ENCODE measurements around the gene METTL16.

METTL16 gene

GRCh38 chr17:2457913-2458312, 53.8 kb downstream of the METTL16 start:
- H3K4me3 Mint-ChIP-seq, result no peak overlapping the region
- no peak for DNase-seq
- peaks cover 54% of the 10 kb centered on the region for H3K36me3 Mint-ChIP-seq (ENCODE audit: low read depth)
- peak overlapping the region; percentile 77 for H3K27ac Mint-ChIP-seq
- TF ChIP-seq, protein P1, sequence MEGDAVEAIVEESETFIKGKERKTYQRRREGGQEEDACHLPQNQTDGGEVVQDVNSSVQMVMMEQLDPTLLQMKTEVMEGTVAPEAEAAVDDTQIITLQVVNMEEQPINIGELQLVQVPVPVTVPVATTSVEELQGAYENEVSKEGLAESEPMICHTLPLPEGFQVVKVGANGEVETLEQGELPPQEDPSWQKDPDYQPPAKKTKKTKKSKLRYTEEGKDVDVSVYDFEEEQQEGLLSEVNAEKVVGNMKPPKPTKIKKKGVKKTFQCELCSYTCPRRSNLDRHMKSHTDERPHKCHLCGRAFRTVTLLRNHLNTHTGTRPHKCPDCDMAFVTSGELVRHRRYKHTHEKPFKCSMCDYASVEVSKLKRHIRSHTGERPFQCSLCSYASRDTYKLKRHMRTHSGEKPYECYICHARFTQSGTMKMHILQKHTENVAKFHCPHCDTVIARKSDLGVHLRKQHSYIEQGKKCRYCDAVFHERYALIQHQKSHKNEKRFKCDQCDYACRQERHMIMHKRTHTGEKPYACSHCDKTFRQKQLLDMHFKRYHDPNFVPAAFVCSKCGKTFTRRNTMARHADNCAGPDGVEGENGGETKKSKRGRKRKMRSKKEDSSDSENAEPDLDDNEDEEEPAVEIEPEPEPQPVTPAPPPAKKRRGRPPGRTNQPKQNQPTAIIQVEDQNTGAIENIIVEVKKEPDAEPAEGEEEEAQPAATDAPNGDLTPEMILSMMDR (IDR thresholded peaks at IDR 0.05), result no peak
- H3K27me3 Mint-ChIP-seq (ENCODE audit: low read depth, poor library complexity), result no peaks in the 10 kb centered on the region
- H3K4me1 Mint-ChIP-seq, result no peaks in the 10 kb centered on the region
- no peaks in the 10 kb centered on the region for H3K9me3 Mint-ChIP-seq

GRCh38 chr17:2456475-2456874, 55.2 kb downstream of the METTL16 start:
- Mint-ChIP-seq H3K9me3 (no peaks in the 10 kb centered on the region), H3K36me3 (ENCODE audit: low read depth) (peaks cover 49% of the 10 kb centered on the region), H3K27ac (no peak overlapping the region), H3K4me1 (no peaks in the 10 kb centered on the region), H3K4me3 (no peak overlapping the region), H3K27me3 (ENCODE audit: low read depth, poor library complexity) (no peaks in the 10 kb centered on the region)
- TF ChIP-seq, protein P1 (IDR thresholded peaks at IDR 0.05), result no peak
- no peak for DNase-seq

GRCh38 chr17:2455956-2456355, 55.7 kb downstream of the METTL16 start:
- Mint-ChIP-seq H3K36me3 (ENCODE audit: low read depth) (peaks cover 46% of the 10 kb centered on the region), H3K9me3 (no peaks in the 10 kb centered on the region), H3K27ac (no peak overlapping the region), H3K4me3 (no peak overlapping the region), H3K27me3 (ENCODE audit: low read depth, poor library complexity) (no peaks in the 10 kb centered on the region), H3K4me1 (no peaks in the 10 kb centered on the region)
- DNase-seq, result no peak
- TF ChIP-seq, protein P1 (IDR thresholded peaks at IDR 0.05), result no peak

- no peak for DNase-seq
- peaks cover 11% of the 10 kb centered on the region for H3K9me3 Mint-ChIP-seq
- no peak overlapping the region for H3K4me3 Mint-ChIP-seq
- peaks cover 56% of the 10 kb centered on the region for H3K36me3 Mint-ChIP-seq (ENCODE audit: low read depth)
- no peak overlapping the region for H3K27ac Mint-ChIP-seq
- H3K27me3 Mint-ChIP-seq (ENCODE audit: low read depth, poor library complexity), result no peaks in the 10 kb centered on the region
- TF ChIP-seq, protein P1 (IDR thresholded peaks at IDR 0.05), result no peak
- H3K4me1 Mint-ChIP-seq, result no peaks in the 10 kb centered on the region
Measured at GRCh38 chr17:2453866-2454265, 57.8 kb downstream of the METTL16 start.

DNA sequence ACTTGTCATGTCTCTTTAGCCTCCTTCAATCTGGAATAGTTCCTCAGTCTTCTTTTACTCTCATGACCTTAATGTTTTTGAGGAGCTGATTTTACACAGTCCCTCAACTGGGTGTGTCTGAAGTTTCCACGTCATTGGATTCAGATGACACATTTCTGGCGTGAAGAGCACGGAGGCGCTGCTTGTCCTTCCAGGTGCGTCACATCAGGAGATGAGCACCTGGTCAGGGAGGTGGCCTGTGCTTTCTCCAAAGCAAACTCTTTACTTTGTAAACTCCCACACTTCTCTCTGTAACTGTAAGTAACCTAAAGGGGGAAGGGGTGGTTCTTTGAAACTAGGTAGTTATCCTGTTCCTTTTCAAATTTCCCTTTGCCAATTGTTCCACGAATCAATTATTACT, 58.4 kb downstream of the METTL16 start:
- Mint-ChIP-seq H3K27me3 (ENCODE audit: low read depth, poor library complexity) (no peaks in the 10 kb centered on the region), H3K9me3 (peaks cover 14% of the 10 kb centered on the region), H3K36me3 (ENCODE audit: low read depth) (peaks cover 53% of the 10 kb centered on the region), H3K4me1 (no peaks in the 10 kb centered on the region), H3K4me3 (no peak overlapping the region), H3K27ac (no peak overlapping the region)
- DNase-seq, result no peak
- TF ChIP-seq, protein P1 (IDR thresholded peaks at IDR 0.05), result no peak

GRCh38 chr17:2452216-2452750, 59.4 kb downstream of the METTL16 start:
- H3K4me1 Mint-ChIP-seq, result no peaks in the 10 kb centered on the region
- H3K4me3 Mint-ChIP-seq, result no peak overlapping the region
- peaks cover 45% of the 10 kb centered on the region for H3K36me3 Mint-ChIP-seq (ENCODE audit: low read depth)
- H3K27ac Mint-ChIP-seq, result no peak overlapping the region
- no peak for DNase-seq
- TF ChIP-seq, protein P1 (IDR thresholded peaks at IDR 0.05), result no peak
- H3K27me3 Mint-ChIP-seq (ENCODE audit: low read depth, poor library complexity), result no peaks in the 10 kb centered on the region
- peaks cover 14% of the 10 kb centered on the region for H3K9me3 Mint-ChIP-seq

Data from nephron progenitor cell (in vitro differentiated cells).